NOMO-1 (cell line): Measurements from ENCODE around the gene GPX6.
"Not testable (repeated sequence)": the region's sequence is repeated elsewhere in the genome, so short reads cannot be mapped to it uniquely, and the experiment has no call there.

Experiments
- DNase-seq, 2 experiments: peaks; one replicate each; lab custom pipeline; 2025; ENCODE audit not compliant: unreplicated experiment in 2 of 2; lab: John Stamatoyannopoulos, UW

Gene GPX6

GRCh38 chr6:28486533-28486932, 29.1 kb downstream of the GPX6 start:
- no peak for DNase-seq

GRCh38 chr6:28485482-28485881, 30.1 kb downstream of the GPX6 start:
- no peak for DNase-seq

GRCh38 chr6:28480253-28480932, 35.2 kb downstream of the GPX6 start:
- no peak for DNase-seq

GRCh38 chr6:28478518-28478917, 37.1 kb downstream of the GPX6 start:
- no peak for DNase-seq

GRCh38 chr6:28474441-28475219, 41.0 kb downstream of the GPX6 start:
- DNase-seq: peak; percentile 18 to 32

DNA sequence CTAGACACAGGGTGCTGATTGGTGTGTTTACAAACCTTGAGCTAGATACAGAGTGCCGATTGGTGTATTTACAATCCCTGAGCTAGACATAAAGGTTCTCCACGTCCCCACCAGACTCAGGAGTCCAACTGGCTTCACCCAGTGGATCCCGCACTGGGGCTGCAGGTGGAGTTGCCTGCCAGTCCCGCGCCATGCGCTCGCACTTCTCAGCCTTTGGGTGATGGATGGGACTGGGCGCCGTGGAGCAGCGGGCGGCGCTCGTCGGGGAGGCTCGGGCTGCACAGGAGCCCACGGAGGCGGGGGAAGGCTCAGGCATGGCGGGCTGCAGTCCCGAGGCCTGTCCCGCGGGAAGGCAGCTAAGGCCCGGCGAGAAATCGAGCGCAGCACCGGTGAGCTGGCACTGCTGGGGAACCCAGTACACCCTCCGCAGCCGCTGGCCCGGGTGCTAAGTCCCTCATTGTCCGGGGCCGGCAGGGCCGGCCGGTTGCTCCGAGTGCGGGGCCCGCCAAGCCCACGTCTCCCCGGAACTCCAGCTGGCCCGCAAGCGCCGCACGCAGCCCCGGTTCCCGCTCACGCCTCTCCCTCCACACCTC, 46.3 kb downstream of the GPX6 start:
- not testable (repeated sequence) for DNase-seq

DNA sequence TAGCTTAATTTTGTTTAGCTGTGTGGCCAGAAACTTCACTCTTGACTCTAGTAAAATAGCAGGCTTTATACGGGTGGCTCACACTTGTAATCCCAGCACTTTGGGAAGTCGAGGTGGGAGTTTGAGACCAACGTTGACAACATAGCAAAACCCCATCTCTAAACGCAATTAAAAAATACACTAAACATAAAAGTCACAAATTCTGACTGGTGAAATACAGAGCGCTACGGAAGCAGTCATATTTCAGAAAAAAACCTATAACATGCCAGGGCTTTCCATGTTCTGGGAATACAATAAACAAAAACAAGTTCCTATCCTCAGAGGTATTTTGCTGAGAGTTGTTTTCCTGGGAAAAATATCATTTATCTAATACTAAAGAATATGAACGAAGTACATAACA, 47.5 kb downstream of the GPX6 start:
- DNase-seq: no peak

DNA sequence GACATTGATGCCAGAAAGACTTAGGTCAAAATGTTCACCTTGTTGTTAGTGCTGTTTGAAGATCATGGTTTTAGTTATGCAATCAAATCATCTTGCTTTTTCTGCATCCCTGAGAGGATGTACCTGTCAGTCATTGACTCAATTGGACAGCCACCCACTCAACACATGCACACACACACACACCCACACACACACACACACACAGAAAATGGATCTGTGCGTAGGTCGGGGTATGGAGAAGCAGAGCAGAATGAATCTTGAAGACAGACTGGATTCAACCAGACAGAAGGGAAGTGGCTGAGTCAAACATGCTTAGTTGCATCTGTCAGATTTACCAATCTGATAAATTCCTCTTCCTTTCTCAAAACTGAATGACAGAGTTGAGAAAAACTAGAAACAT, 53.2 kb downstream of the GPX6 start:
- no peak for DNase-seq

DNA sequence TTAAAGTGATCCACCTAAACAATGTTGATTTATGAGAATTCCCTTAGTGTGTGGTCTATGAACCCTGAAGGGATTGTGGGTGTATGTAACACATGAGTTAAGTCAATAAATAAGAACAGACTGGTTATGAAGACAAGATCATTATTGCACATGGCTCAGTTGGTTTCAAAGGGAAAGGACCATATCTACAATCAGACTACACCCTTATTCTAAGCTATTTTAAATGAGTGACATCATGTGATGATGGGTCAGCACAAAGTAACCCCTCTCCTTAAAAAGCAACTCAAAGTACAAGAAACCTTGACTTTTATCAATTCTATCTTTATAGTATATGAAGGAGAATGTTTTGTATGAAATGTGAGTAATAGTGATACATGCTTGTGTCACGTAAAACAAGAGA, 57.0 kb downstream of the GPX6 start:
- DNase-seq: no peak
